Subcutaneous adipose tissue (tissue), 4 donors: ENCODE results near the gene VKORC1L1. TPM values are rescaled to one million over a fixed set of nuclear protein-coding genes. Genes with fewer than 3 reads are reported as not detected.

Source experiments
- total RNA-seq, 4 donors: library from RNA; depleted of rRNA; stranded (reverse); fragments of >200 nt; gene quantifications; one replicate each; pipeline ENCODE4 v1.1.0, GENCODE V29; 2016
- TF ChIP-seq, protein P1 (sequence below): fragments of 450-650 bp; IDR thresholded peaks from one replicate; pipeline ENCODE4 v1.5.1; 2016; ENCODE audit warnings: low read depth, mild to moderate bottlenecking, control low read depth, antibody characterized with exemption, moderate library complexity

Gene VKORC1L1
- total RNA-seq, 4 donors from 2014 or later = 73.3 to 117 (median 91.2) TPM

DNA sequence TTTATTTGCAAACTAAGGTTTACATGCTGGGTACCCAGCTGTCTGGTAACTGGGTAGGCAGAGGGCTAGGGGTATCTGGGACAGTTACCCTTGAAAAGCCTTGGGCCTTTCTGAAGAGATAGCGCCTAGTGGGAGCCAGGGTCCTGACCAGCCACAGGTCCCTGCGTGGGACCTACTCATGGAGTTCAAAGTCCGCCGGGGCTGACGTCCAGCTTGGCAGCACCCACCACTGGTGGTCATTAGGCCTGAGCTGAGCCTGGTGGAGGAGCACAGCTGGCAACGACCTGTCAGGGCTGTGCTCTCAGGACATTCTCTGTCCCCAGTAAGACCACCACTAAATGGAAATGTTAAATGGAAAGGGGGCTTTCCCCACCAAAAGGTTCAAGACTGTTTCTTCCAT lies 89.2 kb downstream of the VKORC1L1 start:
- TF ChIP-seq, protein P1, sequence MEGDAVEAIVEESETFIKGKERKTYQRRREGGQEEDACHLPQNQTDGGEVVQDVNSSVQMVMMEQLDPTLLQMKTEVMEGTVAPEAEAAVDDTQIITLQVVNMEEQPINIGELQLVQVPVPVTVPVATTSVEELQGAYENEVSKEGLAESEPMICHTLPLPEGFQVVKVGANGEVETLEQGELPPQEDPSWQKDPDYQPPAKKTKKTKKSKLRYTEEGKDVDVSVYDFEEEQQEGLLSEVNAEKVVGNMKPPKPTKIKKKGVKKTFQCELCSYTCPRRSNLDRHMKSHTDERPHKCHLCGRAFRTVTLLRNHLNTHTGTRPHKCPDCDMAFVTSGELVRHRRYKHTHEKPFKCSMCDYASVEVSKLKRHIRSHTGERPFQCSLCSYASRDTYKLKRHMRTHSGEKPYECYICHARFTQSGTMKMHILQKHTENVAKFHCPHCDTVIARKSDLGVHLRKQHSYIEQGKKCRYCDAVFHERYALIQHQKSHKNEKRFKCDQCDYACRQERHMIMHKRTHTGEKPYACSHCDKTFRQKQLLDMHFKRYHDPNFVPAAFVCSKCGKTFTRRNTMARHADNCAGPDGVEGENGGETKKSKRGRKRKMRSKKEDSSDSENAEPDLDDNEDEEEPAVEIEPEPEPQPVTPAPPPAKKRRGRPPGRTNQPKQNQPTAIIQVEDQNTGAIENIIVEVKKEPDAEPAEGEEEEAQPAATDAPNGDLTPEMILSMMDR = no peak

DNA sequence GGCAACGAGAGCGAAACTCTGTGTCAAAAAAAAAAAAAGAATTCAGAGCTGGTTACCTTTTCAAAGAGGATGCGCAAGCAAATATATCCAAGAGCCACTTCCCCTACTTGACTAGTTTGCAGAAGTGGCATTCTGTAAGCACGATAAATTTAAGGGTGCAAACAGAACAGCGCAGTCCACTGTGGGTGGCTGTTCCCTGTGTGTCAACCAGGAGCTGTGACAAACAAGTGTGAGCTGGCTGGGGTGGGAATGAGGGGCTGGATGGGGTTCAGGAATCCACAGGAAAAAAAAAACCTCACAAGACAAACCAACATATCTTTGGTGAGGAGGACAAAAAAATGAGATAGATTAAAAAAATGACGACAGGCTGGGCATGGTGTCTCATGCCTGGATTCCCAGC lies 93.3 kb downstream of the VKORC1L1 start:
- TF ChIP-seq, protein P1 = no peak

DNA sequence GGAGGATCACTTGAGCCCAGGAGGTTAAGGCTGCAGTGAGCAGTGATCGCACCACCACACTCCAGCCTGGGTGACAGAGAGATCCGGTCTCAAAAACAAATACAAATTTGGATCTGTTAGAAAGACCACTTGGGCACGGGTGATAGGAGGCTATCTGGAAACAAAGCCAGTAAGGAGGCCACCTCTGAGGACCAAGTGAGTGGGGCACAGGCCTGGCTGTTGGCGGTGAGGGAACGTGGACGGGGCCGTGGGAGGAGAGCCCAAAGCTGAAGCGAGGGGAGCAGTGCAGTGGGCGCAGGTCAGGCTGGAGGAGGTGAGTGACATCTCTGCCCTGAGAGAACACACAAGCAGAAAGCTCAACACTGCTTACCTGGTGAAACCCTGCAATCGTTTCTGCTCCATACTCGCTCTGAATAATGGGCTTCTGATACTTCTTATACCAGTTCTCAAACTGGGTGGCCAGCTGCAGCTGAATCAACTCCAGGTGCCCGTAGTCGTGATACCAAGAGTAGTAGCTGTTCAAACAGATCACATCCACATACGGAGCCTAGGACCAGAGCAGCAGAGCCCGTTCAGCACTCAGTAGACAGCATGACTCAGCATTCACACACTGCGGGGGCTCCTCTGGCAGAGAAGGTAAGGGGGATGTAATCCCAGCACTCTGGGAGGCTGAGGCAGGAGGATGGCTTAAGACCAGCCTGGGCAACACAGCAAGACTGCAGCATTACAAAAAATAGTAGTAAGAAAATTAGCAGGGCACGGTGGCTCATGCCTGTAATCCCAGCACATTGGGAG lies 94.7 kb downstream of the VKORC1L1 start:
- TF ChIP-seq, protein P1 = no peak

DNA sequence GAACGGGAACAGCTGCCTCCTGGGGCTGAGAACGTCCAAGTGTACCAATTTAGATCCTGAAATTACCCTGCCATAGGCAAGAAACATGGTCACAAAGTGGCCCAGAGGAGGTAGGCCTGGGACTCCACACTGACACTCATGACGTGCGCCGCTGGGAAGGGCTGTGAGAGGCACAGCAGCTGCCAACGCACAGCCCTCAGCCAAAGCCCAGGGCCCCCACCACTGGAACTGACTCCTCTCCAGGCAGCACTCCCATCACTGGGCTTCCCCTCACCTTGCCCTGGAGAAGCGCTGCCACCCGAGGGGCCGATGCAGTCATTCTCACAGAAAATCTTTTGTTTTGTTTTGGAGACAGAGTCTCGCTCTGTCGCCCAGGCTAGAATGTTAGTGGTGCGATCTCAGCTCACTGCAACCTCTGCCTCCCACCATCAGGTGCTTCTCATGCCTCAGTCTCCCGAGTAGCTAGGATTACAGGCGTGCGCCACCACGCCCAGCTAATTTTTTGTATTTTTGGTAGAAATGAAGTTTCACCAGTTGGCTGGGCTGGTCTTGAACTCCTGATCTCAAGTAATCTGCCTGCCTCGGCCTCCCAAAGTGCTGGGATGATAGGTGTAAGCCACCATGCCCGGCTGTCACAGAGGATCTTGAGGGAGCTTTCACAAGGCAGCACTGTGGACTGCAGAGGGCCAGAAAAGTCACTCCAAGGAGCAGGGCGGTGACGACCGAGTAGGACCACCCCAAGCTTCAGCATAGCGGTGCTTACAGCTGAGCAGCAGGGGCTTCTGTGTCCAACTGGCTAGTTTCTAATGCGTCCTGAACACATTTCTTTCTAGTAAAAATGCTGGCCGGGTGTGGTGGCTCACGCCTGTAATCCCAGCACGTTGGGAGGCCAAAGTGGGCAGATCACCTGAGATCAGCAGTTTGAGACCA lies 95.6 kb downstream of the VKORC1L1 start:
- TF ChIP-seq, protein P1 = no peak

DNA sequence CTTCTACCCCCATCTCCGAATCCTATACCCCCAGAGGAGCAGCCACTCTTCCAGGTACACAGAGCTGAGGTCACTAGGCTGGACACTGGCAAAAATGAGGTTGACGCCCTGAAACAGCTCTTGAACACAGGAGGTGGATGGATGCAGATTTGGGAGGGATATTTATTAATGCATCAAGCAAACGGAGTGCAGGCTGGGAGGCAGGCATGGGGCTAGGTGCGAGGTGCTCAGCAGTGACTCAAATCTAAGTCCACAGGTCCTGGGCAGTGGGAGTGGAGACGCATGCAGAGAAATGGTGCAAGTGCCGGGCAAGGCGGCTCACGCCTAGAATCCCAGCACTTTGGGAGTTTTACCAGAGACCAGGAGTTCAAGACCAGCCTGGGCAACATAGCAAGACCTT lies 98.1 kb downstream of the VKORC1L1 start:
- TF ChIP-seq, protein P1 = no peak

DNA sequence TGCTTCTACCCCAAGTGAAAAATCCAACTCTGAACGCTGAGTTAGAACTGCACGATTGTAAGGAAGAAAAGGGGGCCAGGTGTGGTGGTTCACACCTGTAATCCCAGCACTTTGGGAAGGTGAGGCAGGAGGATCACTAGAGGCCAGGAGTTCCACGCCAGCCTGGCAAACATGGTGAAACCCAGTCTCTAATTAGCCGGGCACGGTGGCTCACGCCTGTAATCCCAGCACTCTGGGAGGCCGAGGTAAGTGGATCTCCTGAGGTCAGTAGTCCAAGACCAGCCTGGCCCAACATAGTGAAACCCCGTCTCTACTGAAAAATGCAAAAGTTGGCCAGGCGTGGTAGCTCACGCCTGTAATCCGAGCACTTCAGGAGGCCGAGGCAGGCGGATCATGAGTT lies 100.1 kb downstream of the VKORC1L1 start:
- TF ChIP-seq, protein P1 = no peak

DNA sequence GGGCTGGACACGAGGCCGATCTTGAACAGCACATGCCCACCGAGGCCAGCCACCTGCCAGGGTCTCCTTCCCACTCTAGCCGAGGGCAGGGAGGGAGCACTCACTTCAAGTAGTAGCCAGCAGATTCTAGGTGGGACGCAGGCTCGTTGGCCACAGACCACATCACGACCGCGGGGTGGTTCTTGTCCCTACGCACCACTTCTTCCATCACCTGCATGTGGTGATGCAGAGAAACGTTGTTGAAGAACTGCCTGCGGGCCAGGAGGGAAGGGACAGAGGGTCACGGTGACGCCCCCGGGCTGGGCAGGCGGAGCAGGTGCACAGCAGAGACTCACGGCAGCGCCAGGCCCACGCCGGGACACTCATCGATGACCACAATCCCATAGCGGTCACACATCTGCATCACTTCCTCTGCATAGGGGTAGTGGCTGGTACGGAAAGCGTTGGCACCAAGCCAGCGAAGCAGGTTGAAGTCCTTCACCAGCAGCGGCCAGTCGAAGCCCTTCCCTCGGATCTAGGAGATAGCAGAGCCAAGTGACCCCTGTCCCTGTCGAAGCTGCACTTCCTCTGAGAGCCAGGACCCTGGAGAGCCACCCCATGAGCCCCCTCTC lies 101.4 kb downstream of the VKORC1L1 start:
- TF ChIP-seq, protein P1 = no peak
